Lung (tissue), 12 donors: ENCODE measurements around the gene MELTF. TPM values are rescaled to one million over a fixed set of nuclear protein-coding genes. Genes with fewer than 3 reads are reported as not detected.

ENCODE experiments used
- ATAC-seq: fragments of 200-7000 bp; cut with Tn5 transposase; one replicate; pipeline ENCODE4 v1.9.1; 2020; ENCODE audit warnings: moderate number of reproducible peaks; ENCODE audit not compliant: insufficient read depth, low FRiP score
- DNase-seq, 3 donors: peaks; one replicate each; pipeline ENCODE4 v3.0.0-alpha.2; 2013 to 2017
- H3K27ac ChIP-seq, 2 donors: one replicate each; pipeline ENCODE4 v1.5.1; 2013; ENCODE audit warnings: mild to moderate bottlenecking in 2 of 2, moderate library complexity in 2 of 2, control low read depth in 1 of 2, inconsistent platforms in 1 of 2, low read depth in 1 of 2, low read length in 1 of 2
- H3K27me3 ChIP-seq, 3 donors: one replicate each; pipeline ENCODE4 v1.5.1; 2013; ENCODE audit warnings: low read length in 2 of 3; ENCODE audit not compliant: control insufficient read depth in 3 of 3, insufficient read depth in 3 of 3
- H3K36me3 ChIP-seq, 4 donors: one replicate each; pipeline ENCODE4 v1.5.1; 2013; ENCODE audit warnings: low read length in 4 of 4, mild to moderate bottlenecking in 1 of 4, moderate library complexity in 1 of 4; ENCODE audit not compliant: control insufficient read depth in 4 of 4, insufficient read depth in 4 of 4
- H3K4me1 ChIP-seq, 5 donors: one replicate each; pipeline ENCODE4 v1.5.1; 2013; ENCODE audit warnings: low read length in 5 of 5, mild to moderate bottlenecking in 2 of 5, moderate library complexity in 1 of 5; ENCODE audit not compliant: control insufficient read depth in 5 of 5, insufficient read depth in 5 of 5
- H3K4me3 ChIP-seq: one replicate; pipeline ENCODE4 v1.5.1; 2013; ENCODE audit warnings: mild to moderate bottlenecking, control low read depth, moderate library complexity
- H3K9ac ChIP-seq, 2 donors: one replicate each; pipeline ENCODE4 v1.5.1; 2013; ENCODE audit warnings: low read length in 2 of 2, control low read depth in 1 of 2; ENCODE audit not compliant: insufficient read depth in 1 of 2
- H3K9me3 ChIP-seq, 4 donors: one replicate each; pipeline ENCODE4 v1.5.1; 2013; ENCODE audit warnings: low read length in 3 of 4, mild to moderate bottlenecking in 1 of 4, moderate library complexity in 1 of 4; ENCODE audit not compliant: control insufficient read depth in 4 of 4, insufficient read depth in 3 of 4
- WGBS, 2 donors: extraction: QIAGEN DNeasy Blood & Tissue Kit; methylation state at CpG; one replicate each; pipeline ENCODE4 v1.1.7; 2013; 5-methylcytosine and 5-hydroxymethylcytosine counted together
- polyA plus RNA-seq, 2 donors: library from polyadenylated mRNA; stranded (reverse); fragments of 200-250 nt; gene quantifications; one replicate each; pipeline ENCODE4 v1.2.1, GENCODE V29; 2013
- total RNA-seq, 2 donors: library from RNA; depleted of rRNA in 1 of 2; stranded (reverse); fragments of >200 nt in 1 of 2; gene quantifications; one replicate each; pipeline ENCODE4 v1.2.1, GENCODE V29; 2014 to 2021
- TF ChIP-seq, protein P1 (sequence below): IDR thresholded peaks from 2 replicates; pipeline ENCODE4 v1.5.1; 2012; ENCODE audit warnings: mild to moderate bottlenecking; ENCODE audit errors: control extremely low read depth, extremely low read depth
- donor health status: control.
- donor health status: control.
- donor health status: Bipolar disorder and iron deficiency.
- donor health status: healthy.
- donor health status: DM: yes; HTN: yes; CAD: no.

Gene MELTF
- total and polyA plus RNA-seq, 4 donors, result 2.6 to 10.6 (median 3.9) TPM

DNA sequence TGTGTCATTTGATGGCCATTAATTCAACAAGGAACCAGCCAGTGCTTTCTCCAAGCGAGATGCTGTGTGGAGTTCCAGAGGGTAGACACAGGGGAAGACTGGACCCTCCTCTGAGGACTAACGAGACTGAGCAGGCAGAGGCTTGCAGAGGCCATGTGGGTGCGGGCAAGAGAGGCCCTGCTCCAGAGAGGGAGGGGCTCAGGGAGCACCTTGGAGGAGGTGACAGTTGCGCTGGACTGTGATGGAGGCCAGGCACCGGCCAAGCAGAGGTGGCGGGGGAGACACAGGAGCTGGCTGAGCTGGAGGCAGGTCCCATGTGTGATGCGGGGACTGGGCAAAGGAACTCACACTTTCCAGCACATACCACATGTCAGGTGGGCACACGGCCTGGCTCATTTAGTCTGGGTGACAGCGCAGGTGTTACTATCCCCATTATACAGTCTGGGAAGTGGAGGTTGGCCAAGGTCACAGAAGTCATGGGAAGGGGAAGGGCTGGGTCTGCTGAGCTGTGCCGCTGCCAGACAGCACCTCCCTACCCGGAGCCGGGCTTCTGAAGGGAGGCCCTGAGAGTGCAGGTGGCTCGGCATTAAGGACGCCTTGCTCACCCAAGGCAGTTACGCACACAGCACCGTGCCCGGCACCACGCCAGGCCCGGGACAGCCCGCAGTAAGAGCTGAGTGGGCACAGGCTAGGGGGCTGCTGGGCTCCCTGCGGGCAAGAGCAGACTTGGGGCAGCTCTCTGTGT, 3.7 kb downstream of the MELTF start:
- H3K27me3 ChIP-seq, result peaks cover 0 to 11% (median 2%) of the 10 kb centered on the region in 3 donors
- no peak for ATAC-seq
- no peak overlapping the region for H3K4me3 ChIP-seq
- 92% methylated on average over 20 to 21 of the region's 21 CpGs for WGBS, 2 donors
- H3K9me3 ChIP-seq, result no peaks in the 10 kb centered on the region
- H3K36me3 ChIP-seq, result no peaks in the 10 kb centered on the region
- H3K27ac ChIP-seq, result no peak overlapping the region
- H3K9ac ChIP-seq, result no peak overlapping the region
- H3K4me1 ChIP-seq, result peaks cover 0 to 22% (median 0%) of the 10 kb centered on the region in 5 donors
- TF ChIP-seq, protein P1, sequence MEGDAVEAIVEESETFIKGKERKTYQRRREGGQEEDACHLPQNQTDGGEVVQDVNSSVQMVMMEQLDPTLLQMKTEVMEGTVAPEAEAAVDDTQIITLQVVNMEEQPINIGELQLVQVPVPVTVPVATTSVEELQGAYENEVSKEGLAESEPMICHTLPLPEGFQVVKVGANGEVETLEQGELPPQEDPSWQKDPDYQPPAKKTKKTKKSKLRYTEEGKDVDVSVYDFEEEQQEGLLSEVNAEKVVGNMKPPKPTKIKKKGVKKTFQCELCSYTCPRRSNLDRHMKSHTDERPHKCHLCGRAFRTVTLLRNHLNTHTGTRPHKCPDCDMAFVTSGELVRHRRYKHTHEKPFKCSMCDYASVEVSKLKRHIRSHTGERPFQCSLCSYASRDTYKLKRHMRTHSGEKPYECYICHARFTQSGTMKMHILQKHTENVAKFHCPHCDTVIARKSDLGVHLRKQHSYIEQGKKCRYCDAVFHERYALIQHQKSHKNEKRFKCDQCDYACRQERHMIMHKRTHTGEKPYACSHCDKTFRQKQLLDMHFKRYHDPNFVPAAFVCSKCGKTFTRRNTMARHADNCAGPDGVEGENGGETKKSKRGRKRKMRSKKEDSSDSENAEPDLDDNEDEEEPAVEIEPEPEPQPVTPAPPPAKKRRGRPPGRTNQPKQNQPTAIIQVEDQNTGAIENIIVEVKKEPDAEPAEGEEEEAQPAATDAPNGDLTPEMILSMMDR, result no peak
- DNase-seq, result no peak

DNA sequence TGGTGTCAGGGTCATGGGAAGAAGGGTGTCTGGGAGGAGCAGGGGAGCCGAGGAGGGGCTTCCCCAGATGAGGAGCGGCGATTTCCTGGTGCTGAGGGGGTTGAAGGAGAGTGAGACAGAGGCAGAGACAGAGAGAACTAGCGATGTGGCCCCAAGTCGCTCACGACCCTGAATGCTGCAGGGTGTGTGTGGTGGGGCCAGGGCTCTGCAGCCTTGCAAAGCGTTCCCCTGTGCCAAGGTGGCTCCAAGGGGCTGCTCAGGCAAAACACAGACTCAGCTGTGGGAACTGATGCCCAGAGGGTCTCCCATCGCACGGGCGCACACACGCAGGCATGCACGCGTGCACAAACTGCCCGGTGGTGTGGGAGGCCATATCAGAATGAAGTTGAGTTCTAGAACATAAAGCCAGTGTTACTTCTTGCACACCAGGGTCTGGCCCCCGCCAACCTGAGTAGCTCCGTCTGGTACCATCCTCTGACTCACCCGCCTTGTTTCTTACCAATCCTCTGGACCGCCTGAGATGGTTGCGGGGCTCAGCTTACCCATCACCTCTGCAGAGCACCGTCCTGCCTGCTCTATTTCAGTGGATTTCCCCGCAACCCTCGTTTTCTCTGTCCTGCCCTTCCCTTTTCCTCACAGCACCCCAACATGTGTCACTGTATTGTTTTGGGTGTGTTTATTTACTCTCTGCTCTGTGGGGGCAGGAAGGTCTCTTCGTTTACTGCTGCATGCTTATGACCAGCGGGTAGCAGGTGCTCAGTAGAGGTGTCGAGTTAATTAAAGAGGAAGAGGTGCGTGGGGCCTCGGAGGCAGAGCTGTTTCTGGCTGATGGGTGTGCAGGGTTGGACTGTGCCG, 4.5 kb downstream of the MELTF start:
- Histone ChIP-seq H3K4me3 (no peak overlapping the region), H3K9me3 (no peaks in the 10 kb centered on the region), H3K27me3 (peaks cover 0 to 9% (median 2%) of the 10 kb centered on the region in 3 donors), H3K9ac (no peak overlapping the region), H3K4me1 (peaks cover 0 to 22% (median 0%) of the 10 kb centered on the region in 5 donors), H3K36me3 (no peaks in the 10 kb centered on the region), H3K27ac (no peak overlapping the region)
- TF ChIP-seq, protein P1, result no peak
- WGBS, 2 donors, result 90 to 92% methylated on average over 28 of the region's 28 CpGs
- no peak for DNase-seq
- no peak for ATAC-seq

DNA sequence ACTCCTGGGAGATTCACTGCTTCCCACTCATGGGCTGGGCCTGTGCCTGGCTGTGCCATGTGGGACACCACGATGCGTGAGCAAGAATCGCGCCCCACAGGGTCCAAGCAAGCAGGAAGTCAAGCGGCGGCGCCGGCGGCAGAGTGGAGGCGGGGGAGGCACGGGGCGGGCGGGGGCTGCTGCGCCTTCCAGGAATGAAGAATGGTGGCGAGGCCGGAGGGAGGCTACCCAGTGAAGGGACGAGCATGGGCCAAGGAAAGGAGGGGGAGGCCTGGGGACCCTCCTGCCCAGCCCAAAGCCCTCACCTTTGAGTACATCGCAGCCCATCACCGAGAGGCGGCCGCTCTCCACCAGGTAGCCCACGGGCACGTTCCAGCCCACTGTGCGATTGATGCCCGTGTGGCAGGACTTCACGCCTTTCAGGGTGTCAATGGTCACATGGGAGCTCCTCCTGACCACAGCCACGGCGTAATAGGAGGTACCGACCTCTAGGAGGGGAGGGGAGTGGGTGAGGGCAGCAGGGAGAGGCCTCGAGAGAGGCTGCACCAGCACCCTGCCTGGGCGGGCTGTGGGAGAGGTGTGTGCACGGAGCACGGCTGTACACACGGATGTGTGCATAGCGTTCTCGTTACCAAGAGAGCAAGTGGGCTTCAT, 5.5 kb downstream of the MELTF start:
- WGBS, 2 donors, result 67 to 69% methylated on average over 36 of the region's 36 CpGs
- DNase-seq (peak in 1 of 3 donors; percentile 23), ATAC-seq (no peak)
- Histone ChIP-seq H3K9me3 (no peaks in the 10 kb centered on the region), H3K27me3 (peaks cover 0 to 9% (median 2%) of the 10 kb centered on the region in 3 donors), H3K4me3 (no peak overlapping the region), H3K4me1 (peaks cover 0 to 22% (median 0%) of the 10 kb centered on the region in 5 donors), H3K36me3 (no peaks in the 10 kb centered on the region), H3K9ac (no peak overlapping the region), H3K27ac (no peak overlapping the region)
- TF ChIP-seq, protein P1, result no peak
